Ramos (cell line): ENCODE data around the gene TMPRSS5.
"Not testable (repeated sequence)": the region's sequence is repeated elsewhere in the genome, so short reads cannot be mapped to it uniquely, and the experiment has no call there.

Experiments used
- in situ Hi-C: fragments of 300-500 bp; cut with MboI; formaldehyde crosslinking; loops from one replicate; pipeline ENCODE4 v1.14.3; 2022; ENCODE audit warnings: low sequenced_read_pairs; ENCODE audit not compliant: unreplicated experiment

TMPRSS5 gene

GRCh38 chr11:113671914-113672313 is 34.2 kb downstream of the TMPRSS5 start:
- in situ Hi-C loops, result not testable (repeated sequence)

DNA sequence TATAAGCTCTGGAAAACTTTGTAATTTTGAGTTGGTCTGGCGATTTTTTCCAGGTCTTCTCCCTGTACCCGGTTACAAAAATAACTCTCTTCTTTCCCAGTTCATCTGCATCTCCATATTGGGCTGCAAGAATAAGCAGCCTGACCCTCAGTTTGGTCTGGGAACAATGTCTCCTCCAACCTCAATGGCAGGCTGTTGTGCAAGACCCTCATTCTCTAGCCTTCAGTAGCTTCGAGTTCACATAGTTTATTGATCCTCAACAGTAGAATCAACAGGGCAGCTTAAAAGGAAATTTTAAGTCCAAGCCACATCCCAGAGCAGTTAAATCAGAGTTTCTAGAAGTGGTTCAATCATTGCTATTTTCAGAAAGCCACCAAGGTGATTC is 35.3 kb downstream of the TMPRSS5 start:
- in situ Hi-C loops, result no loop called here

DNA sequence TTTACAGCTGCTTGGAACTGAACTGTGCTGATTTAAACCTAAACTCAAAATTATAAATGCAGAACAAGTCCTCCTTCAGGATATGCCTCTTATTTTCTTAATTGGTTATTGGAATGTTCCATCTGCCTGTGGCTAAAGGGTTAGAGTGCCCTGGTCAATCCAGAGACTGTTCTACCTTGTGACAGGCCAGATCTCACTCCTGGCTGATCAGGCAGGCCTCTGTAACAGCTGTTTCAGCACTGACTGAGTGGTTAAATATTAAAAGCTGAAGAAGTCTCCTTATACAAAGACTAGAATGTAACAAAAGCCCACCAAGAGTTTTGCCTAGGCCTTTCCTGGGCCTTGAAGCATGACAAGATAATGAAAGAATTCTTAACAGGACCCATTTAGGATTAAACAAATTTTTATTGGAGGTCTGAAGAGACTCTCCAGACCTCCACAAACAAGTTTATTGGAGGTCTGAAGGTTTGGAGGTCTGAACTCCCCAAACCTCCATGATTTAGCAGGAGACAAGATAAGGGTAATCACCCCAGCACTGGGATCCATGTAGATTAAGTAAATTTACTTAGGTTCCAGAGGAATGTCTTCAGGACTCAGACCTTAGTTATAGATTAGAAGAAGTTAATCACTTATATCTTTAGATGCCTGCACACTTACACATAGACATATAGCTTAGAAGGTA is 35.8 kb downstream of the TMPRSS5 start:
- in situ Hi-C loops, result no loop called here

- in situ Hi-C loops, result no loop called here
Observed at GRCh38 chr11:113668255-113668654, 37.9 kb downstream of the TMPRSS5 start.

GRCh38 chr11:113667801-113668200 is 38.3 kb downstream of the TMPRSS5 start:
- in situ Hi-C loops, result no loop called here

- in situ Hi-C loops, result no loop called here
Observed at GRCh38 chr11:113666584-113666983, 39.5 kb downstream of the TMPRSS5 start.

DNA sequence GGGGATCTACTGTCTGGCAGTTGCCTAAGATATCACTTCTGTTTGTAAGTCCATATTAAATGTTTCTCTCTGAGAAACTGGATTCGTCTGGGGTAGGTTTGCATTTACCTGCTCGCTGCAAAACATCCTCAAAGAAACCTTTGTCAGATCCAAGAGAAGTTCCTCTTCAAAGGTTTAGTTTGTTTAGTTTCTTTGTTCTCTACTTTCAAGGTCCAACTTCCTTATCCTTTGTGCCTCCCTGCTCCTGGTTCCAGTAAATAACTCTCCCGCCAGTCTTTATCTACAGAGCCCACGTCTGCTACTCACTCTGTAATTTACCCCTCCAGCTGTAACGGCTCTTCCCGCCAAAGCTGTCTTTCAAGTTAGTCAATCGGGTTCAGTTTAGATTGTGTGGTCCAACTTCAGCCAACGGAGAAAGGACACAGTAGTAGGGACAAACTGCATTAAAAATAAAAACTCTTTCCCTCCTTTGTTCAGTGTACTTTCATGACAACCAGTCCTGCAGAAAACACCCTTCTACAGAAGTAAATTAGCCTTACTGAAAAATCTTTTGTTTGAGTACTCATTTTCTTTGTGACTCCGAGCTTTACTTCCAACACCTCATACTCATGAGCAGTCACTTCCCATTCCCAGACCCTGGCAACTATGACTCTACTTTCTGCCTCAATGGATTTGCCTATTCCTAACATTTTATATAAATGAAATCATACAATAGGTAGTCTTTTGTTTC is 41.0 kb downstream of the TMPRSS5 start:
- in situ Hi-C loops, result no loop called here

GRCh38 chr11:113664069-113664980 is 41.8 kb downstream of the TMPRSS5 start:
- in situ Hi-C loops, result no loop called here

GRCh38 chr11:113663567-113663966 is 42.5 kb downstream of the TMPRSS5 start:
- in situ Hi-C loops, result no loop called here

DNA sequence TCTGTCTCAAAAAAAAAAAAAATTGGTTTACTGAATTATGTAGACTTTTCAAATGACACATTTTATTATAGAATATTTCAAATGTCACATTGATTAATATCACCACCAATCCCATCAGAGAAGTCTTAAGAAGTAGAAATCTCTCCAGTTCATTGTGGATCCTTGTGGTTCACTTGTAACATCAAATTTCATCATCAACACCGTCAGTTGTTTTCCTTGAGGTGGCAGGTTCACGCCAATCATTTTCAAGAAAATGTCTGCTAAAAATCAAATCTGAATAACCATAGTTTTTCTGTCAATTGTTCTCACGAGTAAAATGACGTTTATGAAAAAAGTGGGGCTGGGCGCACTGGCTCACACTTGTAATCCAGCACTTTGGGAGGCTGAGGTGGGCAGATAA is 50.3 kb downstream of the TMPRSS5 start:
- in situ Hi-C loops, result no loop called here

GRCh38 chr11:113651023-113651422 is 55.1 kb downstream of the TMPRSS5 start:
- in situ Hi-C loops, result no loop called here

- in situ Hi-C loops, result no loop called here
Observed at GRCh38 chr11:113649311-113649710, 56.8 kb downstream of the TMPRSS5 start.

- in situ Hi-C loops, result no loop called here
Observed at GRCh38 chr11:113647856-113648255, 58.3 kb downstream of the TMPRSS5 start.

DNA sequence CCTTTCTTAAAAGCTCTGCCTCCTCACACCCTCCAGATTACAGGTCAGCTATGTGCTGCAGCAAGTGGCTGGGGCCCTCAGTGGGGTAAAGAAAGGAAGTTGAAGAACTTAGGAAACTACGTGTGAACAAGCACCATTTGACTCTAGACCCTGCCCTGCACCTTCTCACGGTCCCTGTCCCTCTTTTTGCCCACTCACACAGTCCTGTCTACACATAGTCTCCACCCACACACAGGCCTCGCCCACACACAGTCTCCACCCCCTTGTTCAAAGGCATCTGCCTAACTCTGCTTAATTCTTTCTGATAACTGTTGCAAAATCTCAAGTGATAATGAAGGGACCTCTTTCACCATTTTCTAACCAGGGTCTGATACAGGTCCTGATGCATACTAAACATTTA is 59.0 kb downstream of the TMPRSS5 start:
- in situ Hi-C loops, result no loop called here

DNA sequence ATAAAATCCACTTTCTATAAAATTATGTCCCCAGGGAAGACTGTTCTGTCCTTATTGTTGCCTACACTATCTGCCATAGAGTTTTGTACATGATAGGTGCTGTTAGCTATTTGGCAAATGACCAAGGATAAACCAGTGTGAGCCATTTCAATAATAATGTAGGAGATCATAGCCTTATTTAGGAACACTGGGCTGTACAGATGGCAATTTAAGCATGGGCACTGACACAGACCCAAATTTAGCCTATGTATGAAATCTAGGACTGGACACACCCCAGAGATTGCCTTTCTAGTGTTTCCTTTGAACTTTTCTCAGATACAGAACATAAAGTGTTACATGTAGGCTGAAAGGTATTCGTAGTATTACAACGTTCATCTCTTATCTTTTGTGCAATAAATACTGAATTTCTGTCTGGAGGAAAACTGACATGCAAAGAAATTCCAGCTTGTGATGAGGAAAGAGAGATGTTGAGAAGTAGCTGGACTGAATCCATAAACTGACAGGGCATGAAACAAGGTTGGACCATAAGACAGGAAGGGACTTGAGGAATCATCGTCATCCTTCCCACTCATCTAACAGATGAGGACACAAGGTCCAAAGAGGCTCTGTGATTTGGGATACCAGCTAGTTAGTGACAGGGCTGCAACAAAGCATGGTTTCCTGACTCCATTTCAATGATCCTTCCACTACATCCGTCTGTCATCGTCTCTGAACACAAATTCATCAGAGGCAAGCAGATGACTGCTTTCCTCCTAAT is 60.3 kb downstream of the TMPRSS5 start:
- in situ Hi-C loops, result no loop called here

GRCh38 chr11:113644605-113645004 is 61.5 kb downstream of the TMPRSS5 start:
- in situ Hi-C loops, result no loop called here

DNA sequence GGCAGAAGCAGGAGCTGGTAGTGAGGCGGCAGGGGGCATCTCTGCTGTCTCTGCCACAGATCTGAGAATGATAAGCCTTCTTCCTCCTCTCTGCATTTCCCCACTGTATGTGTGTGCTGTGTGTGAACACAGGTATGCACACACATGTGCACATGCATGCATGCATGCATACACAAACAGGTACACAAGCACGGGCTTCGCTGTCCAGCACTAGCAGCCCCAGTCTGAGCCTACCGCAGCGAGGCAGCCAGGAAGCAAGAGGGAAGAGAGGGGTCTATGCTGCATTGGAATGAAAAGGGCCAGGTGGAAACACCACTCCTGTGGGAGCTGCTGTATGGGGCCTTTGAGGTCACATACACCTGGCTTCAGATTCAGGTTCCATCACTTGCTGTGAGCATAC is 62.4 kb downstream of the TMPRSS5 start:
- in situ Hi-C loops, result no loop called here

DNA sequence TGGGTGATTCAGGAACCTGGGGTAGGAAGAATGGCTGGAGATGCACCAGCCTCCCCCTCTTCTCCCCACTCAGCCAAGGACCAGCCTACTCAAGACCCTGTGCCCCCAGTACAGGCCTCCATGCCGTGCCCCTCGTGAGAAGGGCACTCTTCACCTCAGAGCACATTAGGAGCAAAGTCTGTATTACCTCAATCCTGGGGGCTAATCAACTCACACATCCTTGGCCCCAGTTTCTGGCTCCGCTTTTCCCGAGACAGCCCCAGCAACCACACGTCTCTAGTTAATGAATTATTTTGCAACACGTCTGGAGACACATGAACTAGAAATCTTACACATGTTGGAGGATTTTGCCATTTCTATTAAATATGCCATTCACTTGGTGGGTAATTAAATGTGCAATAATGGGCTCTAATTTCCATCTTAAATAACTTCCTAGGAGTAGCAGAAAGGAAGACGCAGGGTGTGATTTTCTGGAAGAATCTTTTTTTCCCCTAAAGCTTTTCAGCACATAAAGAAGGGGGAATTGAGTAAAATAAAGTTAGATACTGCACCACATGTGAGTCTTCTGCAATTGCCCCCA is 63.0 kb downstream of the TMPRSS5 start:
- in situ Hi-C loops, result no loop called here

DNA sequence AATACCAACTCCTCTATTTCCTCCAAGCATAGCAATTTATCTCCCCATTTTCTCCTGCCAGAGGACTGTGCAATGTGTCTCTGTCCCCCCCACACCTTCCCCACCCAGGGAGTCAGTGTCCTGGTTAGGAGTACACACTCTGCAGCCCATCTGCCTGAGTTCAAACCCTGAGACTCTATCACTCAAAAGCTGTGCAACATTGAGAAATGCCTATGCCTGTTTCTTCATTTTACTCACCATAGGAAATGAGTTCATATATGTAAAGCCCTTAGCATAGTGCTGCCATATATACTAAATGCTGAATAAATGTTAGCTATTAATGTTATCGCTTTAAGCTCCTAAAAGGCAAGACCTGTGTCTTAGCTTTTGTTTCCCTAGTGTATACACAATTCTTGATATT is 64.0 kb downstream of the TMPRSS5 start:
- in situ Hi-C loops, result no loop called here

DNA sequence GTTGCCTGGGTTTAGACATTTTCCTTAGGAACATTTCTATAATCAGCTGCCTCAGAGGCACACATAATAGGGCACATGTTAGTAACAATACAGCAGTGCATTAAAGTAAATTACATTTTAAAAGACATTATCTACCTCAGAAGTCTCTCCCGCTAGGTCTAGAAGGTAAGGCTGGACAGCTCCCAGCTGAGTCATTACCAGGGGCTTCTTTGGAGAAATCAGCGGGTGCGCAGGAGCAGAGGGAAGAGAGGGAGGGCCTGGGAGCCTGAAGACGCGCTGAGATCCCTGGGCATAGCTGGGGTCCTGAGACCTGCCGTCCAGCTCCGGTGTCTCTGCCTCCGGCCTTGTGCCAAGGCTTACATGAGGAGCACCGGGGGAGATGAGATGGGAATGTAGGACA is 67.7 kb downstream of the TMPRSS5 start:
- in situ Hi-C loops, result no loop called here
